Ecto neural progenitor cell (in vitro differentiated cells): ENCODE measurements around the gene CWF19L2.

Experiments
- DNase-seq: peaks from one replicate; pipeline ENCODE4 v3.0.0-alpha.2; 2018; ENCODE audit warnings: low spot score

The CWF19L2 gene

DNA sequence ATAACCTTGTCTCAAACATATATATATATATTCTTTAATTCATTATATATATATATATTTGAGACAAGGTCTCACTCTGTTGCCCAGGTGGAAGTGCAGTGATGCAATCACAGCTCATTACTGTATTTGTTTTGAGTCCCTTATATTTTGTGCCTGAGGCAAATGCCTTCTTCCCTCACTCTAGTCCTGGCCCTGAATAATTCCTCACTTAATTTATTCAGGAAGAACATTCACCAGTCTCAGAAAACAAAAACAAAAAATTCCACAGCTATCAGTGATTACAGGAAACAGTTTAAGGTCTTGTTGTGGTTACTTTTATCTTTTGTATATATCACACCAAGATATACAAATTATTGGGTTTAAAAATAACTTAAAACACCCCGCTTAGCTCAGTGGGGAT, 155.7 kb downstream of the CWF19L2 start:
- DNase-seq = no peak

DNA sequence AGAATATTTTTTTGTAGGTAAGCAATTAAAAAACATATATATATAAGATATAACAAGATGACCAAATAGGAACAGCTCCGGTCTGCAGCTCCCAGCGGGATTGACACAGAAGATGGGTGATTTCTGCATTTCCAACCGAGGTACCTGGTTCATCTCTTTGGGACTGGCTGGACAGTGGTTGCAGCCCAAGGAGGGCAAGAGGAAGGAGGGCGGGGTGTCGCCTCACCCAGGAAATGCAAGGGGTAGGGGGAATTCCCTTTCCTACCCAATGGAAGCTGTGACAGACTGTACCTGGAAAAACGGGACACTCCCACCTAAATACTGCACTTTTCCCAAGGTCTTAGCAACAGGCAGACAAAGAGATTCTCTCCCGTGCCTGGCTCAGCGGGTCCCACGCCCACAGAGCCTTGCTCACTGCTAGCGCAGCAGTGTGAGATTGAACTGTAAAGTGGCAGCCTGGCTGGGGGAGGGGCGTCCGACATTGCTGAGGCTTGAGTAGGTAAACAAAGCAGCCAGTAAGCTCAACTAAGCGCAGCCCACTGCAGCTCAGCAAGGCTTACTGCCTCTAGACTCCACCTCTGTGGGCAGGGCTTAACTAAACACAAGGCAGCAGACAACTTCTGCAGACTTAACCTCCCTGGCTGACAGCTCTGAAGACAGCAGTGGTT, 163.8 kb downstream of the CWF19L2 start:
- no peak for DNase-seq

DNA sequence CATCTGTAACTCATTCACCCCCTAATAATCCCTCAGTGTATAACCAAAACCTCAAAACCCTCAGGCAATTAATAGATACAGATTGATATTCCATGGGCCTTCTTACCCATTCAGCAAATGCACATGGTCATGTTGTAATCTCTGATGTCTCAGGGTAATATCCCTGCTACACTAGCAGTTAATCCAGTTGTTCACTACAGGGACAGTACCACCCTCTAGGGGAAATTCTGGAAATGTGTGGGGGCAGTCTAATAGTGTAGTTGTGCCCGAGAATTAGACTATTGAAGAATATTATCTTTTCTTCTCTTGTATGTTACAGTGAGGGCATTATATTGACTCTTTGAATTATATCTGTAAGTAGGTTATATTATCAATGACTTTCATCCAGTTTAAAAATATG, 175.4 kb downstream of the CWF19L2 start:
- DNase-seq = no peak
